GM18868 (cell line): ENCODE data around the gene NAA80.

Experiments
- ATAC-seq: cut with Tn5 transposase; IDR thresholded peaks from one replicate; pipeline ENCODE4 v1.9.1; 2021; ENCODE audit warnings: mild to moderate bottlenecking, moderate library complexity; ENCODE audit not compliant: unreplicated experiment

Gene NAA80

GRCh38 chr3:50298836-50299637 lies at the start of gene NAA80, which contains the start of gene HYAL3:
Gene NAA80 (minus strand): TSS chr3:50299405. CDS start chr3:50297463, 1,942 bp downstream.
Gene HYAL3 (minus strand): TSS chr3:50299405. CDS start chr3:50295602, 3,803 bp downstream.
- peak; percentile 85 for ATAC-seq

- ATAC-seq = no peak
Observed at GRCh38 chr3:50347187-50347813, 48.1 kb upstream of the NAA80 start.

- ATAC-seq = no peak
Observed at GRCh38 chr3:50345586-50346234, 46.5 kb upstream of the NAA80 start, which contains the start of gene ZMYND10. Gene ZMYND10 (minus strand): TSS chr3:50345732. CDS start chr3:50345579, 153 bp downstream.

GRCh38 chr3:50345008-50345407 lies 45.8 kb upstream of the NAA80 start:
- no peak for ATAC-seq

GRCh38 chr3:50342813-50343633 lies 43.8 kb upstream of the NAA80 start:
- ATAC-seq = no peak

GRCh38 chr3:50341996-50342650 lies 42.9 kb upstream of the NAA80 start:
- ATAC-seq = no peak

- no peak for ATAC-seq
Observed at GRCh38 chr3:50341537-50341936, 42.3 kb upstream of the NAA80 start.

GRCh38 chr3:50340448-50341329 lies 41.5 kb upstream of the NAA80 start, which contains the start of gene RASSF1:
Gene RASSF1 (minus strand): TSS chr3:50340836. CDS start chr3:50340805, 31 bp downstream.
- peak; percentile 23 for ATAC-seq

GRCh38 chr3:50340147-50340447 lies 40.9 kb upstream of the NAA80 start:
- no peak for ATAC-seq

- no peak for ATAC-seq
Observed at GRCh38 chr3:50339485-50340146, 40.4 kb upstream of the NAA80 start.

- ATAC-seq = no peak
Observed at GRCh38 chr3:50338965-50339364, 39.8 kb upstream of the NAA80 start.

- peak; percentile 76 for ATAC-seq
Observed at GRCh38 chr3:50337175-50337861, 38.1 kb upstream of the NAA80 start.

GRCh38 chr3:50336452-50337174 lies 37.4 kb upstream of the NAA80 start:
- peak; percentile 30 for ATAC-seq

- no peak for ATAC-seq
Observed at GRCh38 chr3:50334339-50335075, 35.3 kb upstream of the NAA80 start.

- ATAC-seq = no peak
Observed at GRCh38 chr3:50333744-50334328, 34.6 kb upstream of the NAA80 start.

- ATAC-seq = no peak
Observed at GRCh38 chr3:50331364-50331907, 32.2 kb upstream of the NAA80 start.
